H1 (cell line): ENCODE results near the gene GPX6. TPM values are rescaled to one million over a fixed set of nuclear protein-coding genes. Genes with fewer than 3 reads are reported as not detected.

Experiments
- CTCF ChIA-PET: fragments of 300-600 bp; sonication (Branson Sonifier 250); formaldehyde crosslinking; loops from one replicate; lab custom pipeline; 2021; ENCODE audit not compliant: partially characterized antibody; lab: Charles Lee
- POLR2A ChIA-PET: fragments of 300-600 bp; sonication (Branson Sonifier 250); formaldehyde crosslinking; loops from one replicate; lab custom pipeline; 2021; ENCODE audit warnings: inconsistent platforms; ENCODE audit not compliant: partially characterized antibody; lab: Charles Lee
- DNase-seq, 2 experiments: peaks; one replicate each; pipeline versions ENCODE4 v3.0.0 to v3.0.0-alpha.2; 2010 to 2022; ENCODE audit warnings: low spot score in 2 of 2, low read depth in 1 of 2, mixed read lengths in 1 of 2
- FAIRE-seq: peaks from 2 replicates; lab custom pipeline; 2011; peaks lifted over from hg19 to GRCh38; lab: Jason Lieb, UNC
- H2AFZ ChIP-seq: 2 replicates; pipeline ENCODE4 v1.8.1; 2012; ENCODE audit warnings: low read length, inconsistent platforms
- H2AK5ac ChIP-seq: 2 replicates; pipeline ENCODE4 v1.6.1; 2013; ENCODE audit warnings: low read depth, low read length
- H2BK120ac ChIP-seq: replicated peaks from 2 replicates; pipeline ENCODE3; 2013; ENCODE audit warnings: low read depth, low read length, inconsistent platforms
- H2BK12ac ChIP-seq: 2 replicates; pipeline ENCODE4 v1.6.1; 2013; ENCODE audit warnings: low read depth, low read length
- H2BK15ac ChIP-seq: 2 replicates; pipeline ENCODE4 v1.6.1; 2013; ENCODE audit warnings: low read length
- H2BK20ac ChIP-seq: 2 replicates; pipeline ENCODE4 v1.6.1; 2013; ENCODE audit warnings: low read length
- H2BK5ac ChIP-seq: 2 replicates; pipeline ENCODE4 v1.6.1; 2013; ENCODE audit warnings: low read depth, low read length
- H3K14ac ChIP-seq: 2 replicates; pipeline ENCODE4 v1.6.1; 2013; ENCODE audit warnings: inconsistent platforms; ENCODE audit not compliant: insufficient read length
- H3K18ac ChIP-seq: 2 replicates; pipeline ENCODE4 v1.6.1; 2013; ENCODE audit warnings: low read length; ENCODE audit errors: extremely low read depth
- H3K23ac ChIP-seq: 2 replicates; pipeline ENCODE4 v1.6.1; 2013; ENCODE audit warnings: inconsistent platforms; ENCODE audit not compliant: insufficient read length
- H3K23me2 ChIP-seq: 2 replicates; pipeline ENCODE4 v1.6.1; 2013; ENCODE audit warnings: low read depth, low read length
- H3K27ac ChIP-seq: 2 replicates; pipeline ENCODE4 v1.6.1; 2011; ENCODE audit warnings: low read depth, low read length, inconsistent platforms
- H3K27me3 ChIP-seq, 4 experiments: replicated peaks in 1 of 4; 1 replicate in 1 of 4; 2 replicates in 3 of 4; pipeline versions ENCODE4 v1.6.1 to v1.8.1; 2011 to 2013; ENCODE audit warnings: low read length in 3 of 4, mild to moderate bottlenecking in 3 of 4, inconsistent platforms in 2 of 4, mixed read lengths in 2 of 4, moderate library complexity in 1 of 4; ENCODE audit not compliant: control insufficient read depth in 3 of 4, insufficient read depth in 3 of 4; ENCODE audit errors: extremely low read depth in 1 of 4
- H3K36me3 ChIP-seq, 4 experiments: 2 replicates each; pipeline versions ENCODE4 v1.6.1 to v1.8.1; 2011 to 2013; ENCODE audit warnings: mild to moderate bottlenecking in 4 of 4, low read length in 3 of 4, moderate library complexity in 2 of 4, control low read depth in 1 of 4, inconsistent platforms in 1 of 4; ENCODE audit not compliant: insufficient read depth in 4 of 4, control insufficient read depth in 2 of 4
- H3K4ac ChIP-seq: replicated peaks from 2 replicates; pipeline ENCODE3; 2013; ENCODE audit warnings: low read length, low read depth, mixed read lengths, inconsistent platforms; ENCODE audit not compliant: insufficient read length
- H3K4me1 ChIP-seq, 4 experiments: replicated peaks in 1 of 4; 1 replicate in 1 of 4; 2 replicates in 3 of 4; pipeline versions ENCODE4 v1.6.1 to v1.8.1; 2011 to 2013; ENCODE audit warnings: low read length in 3 of 4, inconsistent platforms in 2 of 4, mixed read lengths in 1 of 4; ENCODE audit not compliant: insufficient read depth in 4 of 4, control insufficient read depth in 3 of 4
- H3K4me2 ChIP-seq, 2 experiments: 2 replicates each; pipeline versions ENCODE4 v1.6.1 to v1.8.1; 2011 to 2013; ENCODE audit warnings: low read depth in 2 of 2, low read length in 2 of 2, control low read depth in 1 of 2, inconsistent platforms in 1 of 2, mild to moderate bottlenecking in 1 of 2; ENCODE audit not compliant: insufficient read depth in 1 of 2
- H3K4me3 ChIP-seq, 4 experiments: fragments of 200-600, 300-600 bp in 1 of 4; sonication (generic), shearing (Covaris generic), sonication (Bioruptor Twin) in 1 of 4; 2 replicates each; pipeline versions ENCODE4 v1.5.1 to v1.8.1; 2011 to 2016; ENCODE audit warnings: low read length in 4 of 4, low read depth in 3 of 4, control low read depth in 2 of 4, inconsistent platforms in 2 of 4, mild to moderate bottlenecking in 2 of 4, mixed read lengths in 1 of 4, moderate library complexity in 1 of 4; ENCODE audit not compliant: insufficient read depth in 2 of 4; ENCODE audit errors: extremely low read depth in 1 of 4
- H3K56ac ChIP-seq: replicated peaks from 2 replicates; pipeline ENCODE3; 2013; ENCODE audit warnings: low read depth, mild to moderate bottlenecking, mixed read lengths, low read length, inconsistent platforms; ENCODE audit not compliant: insufficient read length
- H3K79me1 ChIP-seq: 2 replicates; pipeline ENCODE4 v1.6.1; 2013; ENCODE audit warnings: low read depth, low read length, control low read depth
- H3K79me2 ChIP-seq, 2 experiments: 2 replicates each; pipeline versions ENCODE4 v1.6.1 to v1.8.1; 2012 to 2013; ENCODE audit warnings: low read length in 2 of 2, mild to moderate bottlenecking in 2 of 2, inconsistent platforms in 1 of 2; ENCODE audit not compliant: insufficient read depth in 2 of 2, control insufficient read depth in 1 of 2
- H3K9ac ChIP-seq, 4 experiments: replicated peaks in 1 of 4; 1 replicate in 1 of 4; 2 replicates in 3 of 4; pipeline versions ENCODE4 v1.6.1 to v1.8.1; 2011 to 2013; ENCODE audit warnings: low read depth in 3 of 4, low read length in 3 of 4, control low read depth in 2 of 4, mild to moderate bottlenecking in 2 of 4, moderate library complexity in 2 of 4, inconsistent platforms in 1 of 4; ENCODE audit errors: extremely low read depth in 1 of 4
- H3K9me3 ChIP-seq, 2 experiments: 2 replicates each; pipeline versions ENCODE4 v1.6.1 to v1.8.1; 2012 to 2013; ENCODE audit warnings: mild to moderate bottlenecking in 2 of 2, moderate library complexity in 2 of 2, control low read depth in 1 of 2, inconsistent platforms in 1 of 2, low read depth in 1 of 2, low read length in 1 of 2, mixed read lengths in 1 of 2; ENCODE audit not compliant: insufficient read depth in 2 of 2
- H4K20me1 ChIP-seq, 2 experiments: replicated peaks in 1 of 2; 2 replicates each; pipeline versions ENCODE3 to v1.8.1; 2011 to 2013; ENCODE audit warnings: inconsistent platforms in 2 of 2, low read length in 2 of 2, mild to moderate bottlenecking in 1 of 2; ENCODE audit not compliant: insufficient read depth in 2 of 2, control insufficient read depth in 1 of 2
- H4K5ac ChIP-seq: 2 replicates; pipeline ENCODE4 v1.6.1; 2013; ENCODE audit warnings: low read length, low read depth, mixed read lengths, inconsistent platforms; ENCODE audit not compliant: insufficient read length
- H4K8ac ChIP-seq: 2 replicates; pipeline ENCODE4 v1.8.0; 2013; ENCODE audit warnings: mild to moderate bottlenecking, moderate library complexity, low read length, inconsistent platforms; ENCODE audit not compliant: insufficient read depth; ENCODE audit errors: extremely low read depth
- H4K91ac ChIP-seq: replicated peaks from 2 replicates; pipeline ENCODE3; 2013; ENCODE audit warnings: low read length, mixed read lengths, inconsistent platforms; ENCODE audit not compliant: insufficient read length
- CBX8 ChIP-seq: fragments of 300-800, 300-1000 bp; sonication (generic); IDR thresholded peaks from 2 replicates; pipeline ENCODE4 v1.7.1; 2016; ENCODE audit warnings: low read depth, low read length, borderline replicate concordance
- CREB1 ChIP-seq: IDR thresholded peaks from 2 replicates; pipeline ENCODE4 v1.6.1; 2012; ENCODE audit warnings: inconsistent platforms
- HDAC6 ChIP-seq: IDR thresholded peaks from one replicate; pipeline ENCODE4 v1.7.1; 2012; ENCODE audit warnings: low read depth, mild to moderate bottlenecking, inconsistent platforms, low read length, moderate library complexity
- KDM1A ChIP-seq: fragments of 200-600, 300-600 bp; sonication (generic); IDR thresholded peaks from 2 replicates; pipeline ENCODE4 v1.7.1; 2016; ENCODE audit warnings: mild to moderate bottlenecking, low read length, borderline replicate concordance
- RFX5 ChIP-seq: IDR thresholded peaks from 2 replicates; pipeline ENCODE4 v1.6.1; 2011; ENCODE audit warnings: low read depth, low read length, improper control_type of control experiment, borderline replicate concordance
- SIRT6 ChIP-seq: IDR thresholded peaks from one replicate; pipeline ENCODE4 v1.7.1; 2012; ENCODE audit warnings: low read length, inconsistent platforms
- SIX5 ChIP-seq: IDR thresholded peaks from 2 replicates; pipeline ENCODE4 v1.6.1; 2011; ENCODE audit warnings: mild to moderate bottlenecking, low read depth, low read length
- SP2 ChIP-seq: IDR thresholded peaks from 2 replicates; pipeline ENCODE4 v1.6.1; 2012; ENCODE audit warnings: mild to moderate bottlenecking, low read length, inconsistent platforms
- SRF ChIP-seq: IDR thresholded peaks from 2 replicates; pipeline ENCODE4 v1.6.1; 2011; ENCODE audit warnings: mild to moderate bottlenecking, low read depth, low read length, moderate library complexity
- WGBS, 2 experiments: shearing (Covaris generic) in 1 of 2; methylation state at CpG; one replicate each; pipeline versions ENCODE4 v1.1.6 to v1.1.7; 2013 to 2015; ENCODE audit warnings: low lambda C conversion rate in 2 of 2, mixed read lengths in 2 of 2, inconsistent platforms in 1 of 2, low coverage in 1 of 2, missing lambda C conversion rate in 1 of 2; ENCODE audit not compliant: insufficient replicate concordance in 2 of 2, insufficient coverage in 1 of 2, insufficient read length in 1 of 2; ENCODE audit errors: extremely low coverage in 1 of 2, missing lambda C conversion rate in 1 of 2; 5-methylcytosine and 5-hydroxymethylcytosine counted together
- polyA plus RNA-seq, 7 experiments: library from polyadenylated mRNA; depleted of rRNA in 3 of 7; stranded (reverse) in 5 of 7; unstranded in 2 of 7; fragments of >200 nt in 5 of 7; fragments of 200-250 nt in 2 of 7; gene quantifications; 1 replicate in 5 of 7; 2 replicates in 1 of 7; 4 replicates in 1 of 7; pipeline versions ENCODE4 v1.2.1 to v1.2.3, GENCODE V29; 2011 to 2013; ENCODE audit warnings: missing spikeins in 2 of 7, mixed read lengths in 2 of 7
- total RNA-seq: library from RNA; stranded (reverse); fragmentation: NEBNext Ultra II Directional; extraction: Animal tissue kit (Norgen Biotek cat#: 25700); gene quantifications from 2 replicates; pipeline ENCODE4 v1.2.1, GENCODE V29; 2021
- TF ChIP-seq, protein P1 (sequence below): IDR thresholded peaks from 2 replicates; pipeline ENCODE4 v1.6.1; 2011; ENCODE audit warnings: low read depth, mild to moderate bottlenecking, low read length; ENCODE audit not compliant: insufficient read depth

The GPX6 gene
- total and polyA plus RNA-seq, 2 of the 8 experiments (the other 6 are each of a cell fraction or from before 2014, with no cell fraction given) = not detected

DNA sequence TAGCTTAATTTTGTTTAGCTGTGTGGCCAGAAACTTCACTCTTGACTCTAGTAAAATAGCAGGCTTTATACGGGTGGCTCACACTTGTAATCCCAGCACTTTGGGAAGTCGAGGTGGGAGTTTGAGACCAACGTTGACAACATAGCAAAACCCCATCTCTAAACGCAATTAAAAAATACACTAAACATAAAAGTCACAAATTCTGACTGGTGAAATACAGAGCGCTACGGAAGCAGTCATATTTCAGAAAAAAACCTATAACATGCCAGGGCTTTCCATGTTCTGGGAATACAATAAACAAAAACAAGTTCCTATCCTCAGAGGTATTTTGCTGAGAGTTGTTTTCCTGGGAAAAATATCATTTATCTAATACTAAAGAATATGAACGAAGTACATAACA is 47.5 kb downstream of the GPX6 start:
- Histone ChIP-seq H2BK5ac (no peak overlapping the region), H3K4ac (no peak overlapping the region), H4K8ac (no peak overlapping the region), H3K4me2 (no peak overlapping the region), H2BK15ac (no peak overlapping the region), H3K4me1 (no peaks in the 10 kb centered on the region), H3K27ac (no peak overlapping the region), H3K79me1 (no peaks in the 10 kb centered on the region), H3K79me2 (no peaks in the 10 kb centered on the region), H2BK12ac (no peak overlapping the region), H2AFZ (no peak overlapping the region), H3K36me3 (no peaks in the 10 kb centered on the region), H3K14ac (no peak overlapping the region), H3K9ac (no peak overlapping the region), H3K18ac (no peak overlapping the region), H2BK20ac (no peak overlapping the region), H3K27me3 (no peaks in the 10 kb centered on the region), H2BK120ac (no peak overlapping the region), H4K91ac (no peak overlapping the region), H4K20me1 (no peaks in the 10 kb centered on the region), H3K23me2 (no peaks in the 10 kb centered on the region), H3K23ac (no peak overlapping the region), H4K5ac (no peak overlapping the region), H3K4me3 (no peak overlapping the region), H3K9me3 (peaks cover 0 to 4% of the 10 kb centered on the region in 2 experiments; a peak in 2 of 4 replicates), H2AK5ac (no peak overlapping the region), H3K56ac (no peak overlapping the region)
- no peak for DNase-seq
- FAIRE-seq = no peak
- POLR2A ChIA-PET = no interaction called here
- CTCF ChIA-PET = interaction anchor here (1.2 to 3.6 kb wide), 2 partner anchors 8 to 63 kb away, joined by 3 to 11 read pairs; no protein-coding TSS in a partner anchor
- WGBS, 2 experiments = 88% methylated on average over 7 of the region's 7 CpGs; no CpG with 5 or more reads in 1 of the 2 experiments
- TF ChIP-seq, protein P1, sequence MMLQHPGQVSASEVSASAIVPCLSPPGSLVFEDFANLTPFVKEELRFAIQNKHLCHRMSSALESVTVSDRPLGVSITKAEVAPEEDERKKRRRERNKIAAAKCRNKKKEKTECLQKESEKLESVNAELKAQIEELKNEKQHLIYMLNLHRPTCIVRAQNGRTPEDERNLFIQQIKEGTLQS = no peak
- TF ChIP-seq SP2 (no peak), SIRT6 (no peak), SRF (no peak), CBX8 (no peak), HDAC6 (no peak), RFX5 (no peak), KDM1A (no peak), SIX5 (no peak), CREB1 (no peak)
